ENCODE measurements around the gene SRF.

Gene SRF

DNA sequence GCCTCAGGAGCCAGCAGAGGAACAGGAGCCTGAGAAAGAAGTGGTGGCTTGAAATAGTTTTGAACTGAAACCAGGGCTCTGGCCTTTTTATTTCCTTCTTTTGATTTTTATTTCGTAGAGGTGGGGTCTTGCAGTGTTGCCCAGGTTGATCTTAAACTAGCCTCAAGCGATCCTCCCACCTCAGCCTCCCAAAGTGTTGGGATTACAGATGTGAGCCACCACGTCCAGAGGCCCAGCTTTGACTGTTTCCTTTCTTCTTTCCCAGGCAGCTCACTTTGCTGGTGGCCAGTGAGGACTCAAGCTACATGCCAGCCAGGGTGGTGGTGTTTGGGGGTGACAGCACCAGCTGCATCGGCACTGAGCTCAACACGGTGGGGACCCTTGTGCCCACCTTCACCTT lies 31.4 kb downstream of the SRF start:
- intact Hi-C loops (cut with DNase I; ENCODE audit: low total_unique reads): no loop called here

DNA sequence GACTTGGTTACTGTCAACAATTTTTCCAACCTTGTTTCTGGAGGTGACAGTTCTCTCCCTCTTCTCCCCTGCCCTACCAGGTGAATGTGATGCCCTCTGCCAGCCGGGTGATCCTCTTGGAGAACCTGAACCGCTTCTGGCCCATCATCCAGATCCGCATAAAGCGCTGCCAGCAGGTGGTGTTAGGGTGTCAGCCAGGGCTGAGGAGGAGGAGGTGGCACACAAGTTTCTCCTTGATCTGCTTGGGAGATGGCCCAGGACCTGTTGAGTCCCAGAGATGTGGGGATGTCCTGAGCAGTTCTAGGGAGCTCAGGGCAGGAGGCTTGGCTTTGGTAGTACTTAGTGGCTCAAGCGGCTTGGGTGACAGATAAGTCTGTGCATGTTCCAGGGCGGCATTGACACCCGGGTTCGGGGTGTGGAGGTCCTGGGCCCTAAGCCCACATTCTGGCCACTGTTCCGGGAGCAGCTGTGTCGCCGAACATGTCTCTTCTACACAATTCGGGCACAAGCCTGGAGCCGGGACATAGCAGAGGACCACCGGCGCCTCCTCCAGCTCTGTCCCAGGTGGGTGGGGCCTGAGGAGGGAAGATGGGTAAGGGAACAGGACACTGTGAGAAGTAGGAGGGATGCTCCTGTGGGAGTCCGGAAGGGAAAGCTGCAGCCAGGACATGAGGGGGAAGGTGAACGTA lies 32.1 kb downstream of the SRF start:
- intact Hi-C loops (cut with DNase I; ENCODE audit: low total_unique reads): no loop called here
- Histone ChIP-seq H3K4me3 (no peak overlapping the region), H3K9me3 (no peaks in the 10 kb centered on the region), H3K36me3 (peaks cover 18 to 75% (median 30%) of the 10 kb centered on the region in 3 donors), H3K4me1 (no peaks in the 10 kb centered on the region), H3K27ac (no peak overlapping the region), H3K27me3 (no peaks in the 10 kb centered on the region)
- peak in 1 of 2 donors; percentile 43 for DNase-seq
- TF ChIP-seq, protein P1, sequence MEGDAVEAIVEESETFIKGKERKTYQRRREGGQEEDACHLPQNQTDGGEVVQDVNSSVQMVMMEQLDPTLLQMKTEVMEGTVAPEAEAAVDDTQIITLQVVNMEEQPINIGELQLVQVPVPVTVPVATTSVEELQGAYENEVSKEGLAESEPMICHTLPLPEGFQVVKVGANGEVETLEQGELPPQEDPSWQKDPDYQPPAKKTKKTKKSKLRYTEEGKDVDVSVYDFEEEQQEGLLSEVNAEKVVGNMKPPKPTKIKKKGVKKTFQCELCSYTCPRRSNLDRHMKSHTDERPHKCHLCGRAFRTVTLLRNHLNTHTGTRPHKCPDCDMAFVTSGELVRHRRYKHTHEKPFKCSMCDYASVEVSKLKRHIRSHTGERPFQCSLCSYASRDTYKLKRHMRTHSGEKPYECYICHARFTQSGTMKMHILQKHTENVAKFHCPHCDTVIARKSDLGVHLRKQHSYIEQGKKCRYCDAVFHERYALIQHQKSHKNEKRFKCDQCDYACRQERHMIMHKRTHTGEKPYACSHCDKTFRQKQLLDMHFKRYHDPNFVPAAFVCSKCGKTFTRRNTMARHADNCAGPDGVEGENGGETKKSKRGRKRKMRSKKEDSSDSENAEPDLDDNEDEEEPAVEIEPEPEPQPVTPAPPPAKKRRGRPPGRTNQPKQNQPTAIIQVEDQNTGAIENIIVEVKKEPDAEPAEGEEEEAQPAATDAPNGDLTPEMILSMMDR (IDR thresholded peaks at IDR 0.05): no peak

More for the DNA sequence above, 31.4 kb downstream of the SRF start:
- no peak overlapping the region for H3K4me3 ChIP-seq
- no peaks in the 10 kb centered on the region for H3K27me3 ChIP-seq
- peaks cover 26 to 82% (median 36%) of the 10 kb centered on the region in 3 donors for H3K36me3 ChIP-seq
- TF ChIP-seq, protein P1 (IDR thresholded peaks at IDR 0.05): no peak
- peak in 1 of 2 donors; percentile 9 for DNase-seq
- H3K4me1 ChIP-seq: no peaks in the 10 kb centered on the region
- no peak overlapping the region for H3K27ac ChIP-seq
- H3K9me3 ChIP-seq: no peaks in the 10 kb centered on the region

DNA sequence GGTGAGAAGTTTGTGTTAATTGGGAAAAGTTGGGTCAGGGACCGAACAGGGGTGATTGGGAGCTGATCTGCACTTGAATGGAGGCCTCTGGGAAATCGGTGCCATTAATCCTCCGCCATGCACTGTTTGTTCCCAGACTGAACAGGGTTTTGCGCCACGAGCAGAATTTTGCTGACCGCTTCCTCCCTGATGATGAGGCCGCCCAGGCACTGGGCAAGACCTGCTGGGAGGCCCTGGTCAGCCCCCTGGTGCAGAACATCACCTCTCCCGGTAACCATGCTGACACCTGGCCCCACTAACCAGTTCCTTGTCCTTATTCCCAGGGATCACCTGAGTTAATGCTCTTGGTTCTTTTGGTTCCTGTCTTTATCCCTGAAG lies 32.6 kb downstream of the SRF start:
- DNase-seq: peak in 1 of 2 donors; percentile 38
- Histone ChIP-seq H3K4me1 (no peaks in the 10 kb centered on the region), H3K27me3 (no peaks in the 10 kb centered on the region), H3K36me3 (peaks cover 15 to 69% (median 25%) of the 10 kb centered on the region in 3 donors), H3K4me3 (no peak overlapping the region), H3K9me3 (no peaks in the 10 kb centered on the region), H3K27ac (no peak overlapping the region)
- TF ChIP-seq, protein P1 (IDR thresholded peaks at IDR 0.05): no peak
- intact Hi-C loops (cut with DNase I; ENCODE audit: low total_unique reads): no loop called here

DNA sequence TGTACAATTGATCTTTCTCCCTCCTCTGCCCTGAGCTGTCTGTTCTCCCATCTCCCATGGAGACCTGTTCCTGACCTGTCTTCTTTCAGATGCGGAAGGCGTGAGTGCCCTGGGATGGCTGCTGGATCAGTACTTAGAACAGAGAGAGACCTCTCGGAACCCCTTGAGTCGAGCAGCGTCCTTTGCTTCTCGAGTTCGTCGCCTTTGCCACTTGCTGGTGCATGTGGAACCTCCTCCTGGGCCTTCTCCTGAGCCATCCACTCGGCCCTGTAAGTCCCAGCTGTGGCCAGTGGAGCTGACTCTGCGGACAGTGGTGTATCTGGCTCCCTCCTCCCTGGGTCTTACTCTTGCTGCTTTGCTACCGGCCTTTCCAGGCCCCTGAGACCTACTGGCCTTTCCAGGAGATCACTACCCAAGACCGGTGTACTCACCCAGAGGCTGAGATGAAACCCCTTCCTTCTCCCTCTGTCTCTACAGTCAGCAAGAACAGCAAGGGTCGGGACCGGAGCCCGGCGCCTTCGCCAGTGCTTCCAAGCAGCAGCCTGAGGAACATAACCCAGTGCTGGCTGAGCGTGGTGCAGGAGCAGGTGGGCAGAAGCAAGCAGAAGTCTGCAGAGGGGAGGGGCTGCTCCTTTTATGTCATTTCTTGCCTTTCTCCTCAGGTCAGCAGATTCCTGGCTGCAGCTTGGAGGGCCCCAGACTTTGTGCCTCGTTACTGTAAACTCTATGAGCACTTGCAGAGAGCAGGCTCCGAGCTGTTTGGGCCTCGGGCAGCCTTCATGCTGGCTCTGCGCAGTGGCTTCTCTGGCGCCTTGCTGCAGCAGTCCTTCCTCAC lies 33.4 kb downstream of the SRF start:
- no peaks in the 10 kb centered on the region for H3K9me3 ChIP-seq
- peak in 1 of 2 donors; percentile 45 for DNase-seq
- peaks cover 9 to 68% (median 18%) of the 10 kb centered on the region in 3 donors for H3K36me3 ChIP-seq
- no peaks in the 10 kb centered on the region for H3K27me3 ChIP-seq
- intact Hi-C loops (cut with DNase I; ENCODE audit: low total_unique reads): no loop called here
- no peaks in the 10 kb centered on the region for H3K4me1 ChIP-seq
- TF ChIP-seq, protein P1 (IDR thresholded peaks at IDR 0.05): no peak
- H3K4me3 ChIP-seq: no peak overlapping the region
- H3K27ac ChIP-seq: no peak overlapping the region

DNA sequence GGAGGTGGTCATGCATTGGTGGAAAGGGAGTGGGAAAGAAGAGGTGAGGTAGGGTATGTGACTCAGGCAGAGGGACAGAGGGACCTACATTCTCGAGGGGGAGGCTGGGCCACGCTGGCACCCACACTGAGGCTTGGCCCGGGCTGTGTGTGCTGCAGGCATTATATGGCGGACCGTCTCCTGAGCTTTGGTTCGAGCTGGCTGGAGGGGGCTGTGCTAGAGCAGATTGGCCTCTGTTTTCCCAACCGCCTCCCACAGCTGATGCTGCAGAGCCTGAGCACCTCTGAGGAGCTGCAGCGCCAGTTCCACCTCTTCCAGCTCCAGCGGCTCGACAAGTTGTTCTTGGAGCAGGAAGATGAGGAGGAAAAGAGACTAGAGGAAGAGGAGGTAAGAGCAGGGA lies 34.8 kb downstream of the SRF start:
- Histone ChIP-seq H3K9me3 (no peaks in the 10 kb centered on the region), H3K4me1 (no peaks in the 10 kb centered on the region), H3K4me3 (no peak overlapping the region), H3K36me3 (peaks cover 7 to 57% (median 9%) of the 10 kb centered on the region in 3 donors), H3K27me3 (no peaks in the 10 kb centered on the region), H3K27ac (no peak overlapping the region)
- intact Hi-C loops (cut with DNase I; ENCODE audit: low total_unique reads): no loop called here
- TF ChIP-seq, protein P1 (IDR thresholded peaks at IDR 0.05): no peak
- DNase-seq: peak in 1 of 2 donors; percentile 46

All from tibial artery (tissue), 4 donors.